NCI-H1436 treated with DMSO at 0.1 percent for 48 hours (cell line): ENCODE measurements around the gene RGS19.

Experiments
- DNase-seq: peaks from one replicate; lab custom pipeline; 2025; lab: John Stamatoyannopoulos, UW

RGS19 gene

DNA sequence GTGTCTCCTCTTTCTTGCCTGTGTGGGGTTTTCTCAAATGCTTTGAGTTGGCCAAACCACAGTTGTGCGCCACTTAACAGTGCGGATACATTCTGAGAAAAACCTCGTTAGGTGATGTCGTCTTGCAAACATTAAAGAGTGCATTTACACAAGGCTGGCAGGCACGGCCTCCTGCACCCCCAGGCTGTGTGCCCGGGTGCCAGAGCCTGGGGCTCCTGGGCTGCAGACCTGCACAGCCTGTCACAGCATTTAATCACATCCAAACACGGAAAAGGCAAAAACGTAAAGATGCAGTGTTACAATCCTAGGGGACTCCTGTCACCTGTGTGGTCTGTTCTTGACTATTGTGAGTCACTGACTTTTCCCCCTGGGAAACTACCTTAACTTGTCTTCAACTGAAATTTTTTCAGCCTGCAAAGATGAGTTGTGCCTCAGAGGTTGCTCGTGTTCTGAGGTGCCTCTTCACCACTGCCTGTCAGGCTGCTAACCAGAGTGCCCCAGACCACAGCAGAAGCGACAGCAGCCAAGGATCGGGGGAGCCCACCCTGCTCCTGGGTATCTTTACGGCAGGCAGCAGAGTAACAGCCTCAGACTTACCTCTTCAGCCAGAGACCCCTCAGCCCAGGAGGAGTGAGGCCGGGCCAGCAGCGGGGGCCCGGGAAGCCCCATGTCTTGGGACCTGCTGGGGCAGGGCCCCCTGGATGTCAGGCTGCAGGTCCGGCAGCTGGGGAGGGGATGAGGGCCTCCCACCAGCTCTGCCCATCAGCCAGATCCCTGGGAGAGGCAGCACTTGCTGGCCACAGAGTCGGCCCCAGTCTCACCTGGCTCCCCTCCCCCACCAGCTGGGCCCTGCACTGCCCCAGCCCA is 44.0 kb downstream of the RGS19 start:
- DNase-seq = no peak

DNA sequence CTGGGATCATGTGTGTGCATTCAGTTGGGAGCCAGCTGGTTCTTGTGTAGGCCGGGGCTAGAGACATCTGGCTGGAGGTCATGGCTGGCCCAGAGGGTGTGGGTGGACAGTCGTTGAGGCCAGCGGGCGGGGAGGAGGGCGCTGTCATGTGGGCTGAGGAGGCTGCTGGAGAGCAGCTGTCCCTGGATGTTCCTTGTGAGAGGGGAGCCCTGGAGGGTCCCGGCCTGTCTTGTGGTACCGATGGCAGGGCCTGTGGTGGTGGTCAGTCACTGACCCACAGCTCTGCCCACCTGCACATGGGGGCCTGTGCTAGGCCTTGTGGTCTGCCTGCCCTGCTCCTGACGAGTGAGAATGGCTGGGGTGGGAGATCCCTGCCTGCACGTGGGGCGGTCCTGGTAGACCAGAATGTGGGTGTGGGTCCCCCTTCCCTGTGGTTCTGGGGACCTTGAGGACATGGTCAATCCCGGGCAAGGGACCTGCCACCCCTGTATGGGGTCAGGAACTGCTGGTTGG is 45.3 kb downstream of the RGS19 start:
- no peak for DNase-seq

DNA sequence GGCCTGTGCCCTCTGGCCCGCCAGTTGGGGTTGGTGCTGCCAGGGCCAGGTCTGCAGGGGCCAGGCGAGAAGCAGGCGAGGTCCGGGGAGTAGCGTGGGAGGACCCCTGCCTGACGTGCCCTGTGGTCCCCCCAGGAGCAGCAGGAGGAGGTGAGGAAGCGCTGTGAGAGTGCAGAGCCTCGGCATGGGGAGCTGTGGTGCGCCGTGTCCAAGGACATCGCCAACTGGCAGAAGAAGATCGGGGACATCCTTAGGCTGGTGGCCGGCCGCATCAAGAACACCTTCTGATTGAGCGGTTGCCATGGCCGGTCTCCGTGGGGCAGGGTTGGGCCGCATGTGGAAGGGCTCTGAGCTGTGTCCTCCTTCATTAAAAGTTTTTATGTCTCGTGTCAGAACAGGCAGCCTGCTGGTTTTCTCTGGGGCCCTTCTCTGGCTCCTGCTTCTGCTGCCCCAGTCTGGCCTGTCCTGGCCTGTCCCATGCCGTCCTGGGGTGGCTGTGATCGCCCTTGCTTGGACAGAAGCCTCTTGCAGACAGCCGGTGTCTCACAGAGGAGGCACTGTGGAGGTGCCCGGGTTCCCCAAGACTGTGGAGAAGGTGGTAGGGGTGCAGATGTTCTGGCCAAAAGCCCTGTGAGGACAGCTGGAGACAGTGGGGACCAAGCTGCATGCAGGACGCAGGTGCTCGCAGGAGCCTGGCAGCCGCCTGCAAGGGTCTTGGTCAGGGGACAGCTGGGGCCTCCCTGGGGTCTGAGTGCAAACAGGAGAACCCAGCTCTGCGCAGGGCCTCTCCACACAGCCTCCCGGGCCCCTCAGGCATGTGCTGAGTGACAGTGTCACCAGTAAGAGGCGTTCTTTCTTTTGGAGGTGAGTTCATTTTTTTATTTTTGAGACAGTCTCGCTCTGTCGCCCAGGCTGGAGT is 46.4 kb downstream of the RGS19 start:
- no peak for DNase-seq

DNA sequence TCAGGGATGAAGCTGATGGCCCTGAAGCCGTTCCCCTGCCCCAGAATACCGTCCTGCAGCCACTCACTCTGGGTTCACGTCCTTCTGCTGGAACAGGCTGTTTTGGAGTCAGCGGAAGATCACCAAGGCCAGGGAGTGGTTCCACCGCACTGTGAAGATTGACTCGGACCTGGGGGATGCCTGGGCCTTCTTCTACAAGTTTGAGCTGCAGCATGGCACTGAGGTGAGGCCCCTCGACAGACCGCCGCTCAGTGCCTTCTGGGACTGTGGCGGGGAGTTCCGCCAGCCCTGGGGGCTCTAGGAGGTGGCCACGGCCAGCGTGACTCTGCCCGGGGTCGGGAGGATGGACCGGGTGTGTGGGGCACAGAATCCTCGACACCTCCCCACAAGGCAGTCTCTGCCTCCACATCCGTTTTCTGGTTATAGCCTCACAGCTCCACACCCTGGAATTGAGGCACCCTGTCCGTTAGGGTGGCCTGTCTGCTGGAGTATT is 47.5 kb downstream of the RGS19 start:
- DNase-seq = no peak

DNA sequence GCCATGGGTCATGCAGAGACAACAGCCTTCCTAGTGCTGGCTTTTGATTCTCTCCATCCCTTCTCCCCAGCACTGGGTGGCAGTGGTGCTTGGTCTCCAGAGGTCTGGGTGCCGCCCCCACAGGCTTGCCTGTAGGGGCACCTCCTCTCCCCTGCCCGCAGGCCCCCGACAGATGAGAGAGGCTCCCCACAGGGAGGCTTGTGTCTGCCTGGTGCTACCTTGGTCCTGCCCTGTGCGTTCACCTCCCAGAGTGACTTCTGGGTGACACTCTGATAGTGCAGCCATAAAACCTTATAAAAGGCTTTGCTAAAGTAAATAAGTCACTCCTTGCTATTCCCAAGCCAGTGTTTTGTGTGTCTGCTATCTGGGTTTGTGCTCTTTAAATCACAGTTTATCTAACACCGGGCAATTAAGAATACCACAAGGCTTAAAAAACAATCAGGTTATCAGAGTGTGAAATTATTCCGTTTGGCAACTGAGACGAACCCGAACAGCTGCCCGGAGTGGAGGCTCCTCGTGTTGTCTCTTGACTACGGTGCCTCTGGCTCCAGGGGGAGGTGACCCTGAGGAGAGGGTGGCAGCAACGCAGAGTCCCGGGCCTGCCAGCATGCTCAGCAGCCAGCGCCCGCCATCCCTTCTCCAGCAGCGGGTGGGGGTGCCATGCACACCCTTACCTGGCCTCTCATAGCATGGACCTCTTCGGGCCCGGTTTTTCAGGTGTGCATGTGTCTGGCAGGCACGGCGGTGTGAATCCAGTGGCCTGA is 48.8 kb downstream of the RGS19 start:
- DNase-seq = no peak

DNA sequence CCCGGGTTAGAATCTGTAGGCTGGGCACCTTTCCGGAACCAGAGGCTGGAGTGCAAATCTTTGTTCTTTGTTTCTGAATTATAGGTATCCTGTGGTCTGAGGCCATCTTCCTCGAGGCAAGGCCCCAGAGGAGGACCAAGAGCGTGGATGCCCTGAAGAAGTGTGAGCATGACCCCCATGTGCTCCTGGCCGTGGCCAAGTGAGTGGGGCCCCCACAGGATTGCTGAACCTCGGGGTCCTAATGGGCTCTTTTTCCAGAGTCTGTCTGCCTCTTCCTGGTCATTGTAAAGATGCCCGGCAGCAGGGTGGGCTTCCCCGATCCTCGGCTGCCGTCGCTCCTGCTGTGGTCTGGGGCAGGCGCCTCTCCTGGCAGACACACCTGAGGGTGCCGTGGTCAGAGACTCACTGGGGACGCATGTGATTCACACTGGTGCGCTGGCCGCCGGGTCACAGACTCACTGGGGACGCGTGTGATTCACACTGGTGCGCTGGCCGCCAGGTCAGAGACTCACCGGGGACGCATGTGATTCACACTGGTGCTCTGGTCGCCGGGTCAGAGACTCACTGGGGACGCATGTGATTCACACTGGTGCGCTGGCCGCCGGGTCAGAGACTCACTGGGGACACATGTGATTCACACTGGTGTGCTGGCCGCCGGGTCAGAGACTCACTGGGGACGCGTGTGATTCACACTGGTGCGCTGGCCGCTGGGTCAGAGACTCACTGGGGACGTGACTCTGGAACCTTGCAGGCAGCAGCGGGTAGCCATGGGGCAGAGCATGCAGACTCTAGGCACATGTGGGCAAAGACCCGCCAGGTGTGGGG is 49.8 kb downstream of the RGS19 start:
- DNase-seq = no peak

DNA sequence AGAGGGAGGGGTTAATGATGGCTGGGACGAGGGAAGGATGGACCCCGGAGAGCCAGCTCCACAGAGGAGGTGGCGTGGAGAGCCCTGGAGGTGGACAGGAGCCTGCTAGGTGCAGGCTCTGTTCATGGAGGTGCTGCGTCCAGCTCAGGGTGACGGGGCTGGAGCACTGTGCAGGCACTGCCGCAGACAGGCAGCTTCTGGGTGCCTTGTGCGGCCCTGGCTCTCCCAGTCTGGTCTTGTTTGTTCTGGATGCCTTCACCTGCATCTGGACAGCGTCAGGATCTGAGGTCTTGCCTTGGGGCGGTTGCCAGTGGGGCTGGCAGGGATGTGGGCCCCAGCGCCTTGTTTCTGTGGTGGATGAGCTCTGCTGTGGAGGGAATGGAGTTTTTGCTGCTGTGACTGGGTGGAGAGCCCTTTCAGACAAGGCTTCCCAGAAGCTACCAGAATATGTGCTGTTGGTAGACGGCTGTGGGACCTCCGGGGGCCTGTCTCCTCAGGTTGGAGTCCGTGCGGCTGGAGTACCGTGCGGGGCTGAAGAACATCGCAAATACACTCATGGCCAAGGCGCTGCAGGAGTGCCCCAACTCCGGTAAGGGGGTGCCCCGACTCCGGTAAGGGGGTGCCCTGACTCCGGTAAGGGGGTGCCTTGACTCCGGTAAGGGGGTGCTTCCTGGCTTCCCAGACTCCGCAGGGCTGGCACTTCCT is 51.2 kb downstream of the RGS19 start:
- DNase-seq = no peak

DNA sequence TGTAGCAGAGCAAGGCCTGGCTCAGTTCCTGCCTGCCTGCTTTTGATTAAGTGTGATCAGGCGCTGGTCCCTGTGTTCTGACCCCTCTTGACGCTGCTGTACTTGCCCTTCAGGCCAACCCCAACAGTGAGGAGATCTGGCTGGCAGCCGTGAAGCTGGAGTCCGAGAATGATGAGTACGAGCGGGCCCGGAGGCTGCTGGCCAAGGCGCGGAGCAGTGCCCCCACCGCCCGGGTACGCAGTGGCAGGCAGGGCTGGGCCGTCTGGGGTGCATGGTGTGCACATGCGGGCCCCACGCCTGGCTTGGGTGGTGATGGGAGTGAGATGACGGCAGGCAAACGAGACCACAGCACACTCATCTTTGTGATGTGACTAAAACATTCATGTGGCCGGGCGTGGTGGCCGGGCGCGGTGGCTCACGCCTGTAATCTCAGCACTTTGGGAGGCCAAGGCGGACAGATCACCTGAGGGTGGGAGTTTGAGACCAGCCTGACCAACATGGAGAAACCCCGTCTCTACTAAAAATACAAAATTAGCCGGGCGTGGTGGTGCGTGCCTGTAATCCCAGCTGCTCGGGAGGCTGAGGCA is 53.4 kb downstream of the RGS19 start:
- no peak for DNase-seq

DNA sequence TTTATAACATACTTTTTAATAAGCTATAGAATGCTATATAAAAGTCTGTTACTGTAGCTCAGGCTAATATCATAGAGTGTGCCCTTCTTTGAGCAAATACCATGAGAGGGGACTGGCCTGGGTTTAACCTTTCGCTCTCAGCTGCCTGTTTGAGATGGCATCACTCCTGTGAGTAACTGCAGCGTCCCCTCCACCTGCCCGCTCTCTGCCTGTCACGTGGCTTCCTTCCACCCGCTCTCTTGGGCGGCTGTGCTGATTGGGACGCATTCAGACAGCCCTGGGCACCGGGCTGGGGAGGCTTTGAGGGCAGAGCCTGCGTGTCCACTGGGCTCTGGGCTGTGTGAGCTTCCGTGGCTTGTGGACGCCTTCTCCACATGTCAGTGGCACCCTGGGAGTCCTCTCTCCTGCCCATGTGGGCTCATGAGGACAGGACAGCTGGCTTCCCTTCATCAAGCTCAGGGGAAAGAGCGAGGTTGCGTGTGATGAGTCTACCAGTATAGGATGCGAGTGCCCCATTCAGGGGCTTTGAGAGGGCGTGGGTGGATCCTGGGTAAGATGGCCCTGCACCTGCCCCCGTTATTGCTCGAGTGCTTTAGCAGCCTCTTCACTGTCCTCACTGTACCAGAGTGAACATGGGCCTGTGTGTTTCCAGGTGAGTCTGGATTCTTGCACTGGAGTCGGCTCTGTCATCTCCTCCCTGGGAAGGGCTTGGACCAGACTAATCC is 54.1 kb downstream of the RGS19 start:
- DNase-seq = no peak

DNA sequence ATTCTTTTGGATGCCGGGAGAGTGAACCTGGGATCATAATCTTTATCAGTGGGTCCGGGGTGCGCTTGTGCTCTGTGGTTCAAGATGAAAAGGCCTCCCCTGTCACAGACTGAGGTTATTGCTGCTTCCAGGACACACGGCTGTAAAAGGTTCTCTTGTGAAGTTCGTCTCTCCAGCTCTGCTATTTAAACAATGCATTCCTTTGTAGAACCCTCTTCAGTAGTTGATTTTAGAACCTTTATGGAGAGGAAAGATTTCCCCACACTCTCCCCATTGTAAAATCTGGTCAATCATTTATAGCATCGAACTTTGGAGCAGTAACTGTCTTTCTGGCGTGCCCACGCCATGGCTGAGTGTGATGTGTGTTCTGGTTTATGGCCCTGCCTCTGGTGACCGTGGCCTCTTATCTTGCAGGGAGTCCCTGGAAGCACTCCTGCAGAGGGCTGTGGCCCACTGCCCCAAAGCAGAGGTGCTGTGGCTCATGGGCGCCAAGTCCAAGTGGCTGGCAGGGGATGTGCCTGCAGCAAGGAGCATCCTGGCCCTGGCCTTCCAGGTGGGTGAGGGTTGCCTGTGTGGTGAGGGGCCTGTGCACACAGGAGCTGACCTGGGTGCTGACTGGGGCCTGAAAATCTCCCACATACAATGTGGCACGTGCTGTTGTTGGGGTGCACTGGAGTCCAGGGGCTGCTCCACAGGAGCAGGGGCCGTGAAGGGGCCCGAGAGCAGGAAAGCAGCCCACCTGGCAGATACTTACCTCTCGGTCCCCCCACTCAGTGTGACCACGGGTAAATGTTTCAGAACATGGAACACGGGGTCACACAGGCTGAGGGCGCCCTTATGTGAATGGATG is 55.0 kb downstream of the RGS19 start:
- no peak for DNase-seq

DNA sequence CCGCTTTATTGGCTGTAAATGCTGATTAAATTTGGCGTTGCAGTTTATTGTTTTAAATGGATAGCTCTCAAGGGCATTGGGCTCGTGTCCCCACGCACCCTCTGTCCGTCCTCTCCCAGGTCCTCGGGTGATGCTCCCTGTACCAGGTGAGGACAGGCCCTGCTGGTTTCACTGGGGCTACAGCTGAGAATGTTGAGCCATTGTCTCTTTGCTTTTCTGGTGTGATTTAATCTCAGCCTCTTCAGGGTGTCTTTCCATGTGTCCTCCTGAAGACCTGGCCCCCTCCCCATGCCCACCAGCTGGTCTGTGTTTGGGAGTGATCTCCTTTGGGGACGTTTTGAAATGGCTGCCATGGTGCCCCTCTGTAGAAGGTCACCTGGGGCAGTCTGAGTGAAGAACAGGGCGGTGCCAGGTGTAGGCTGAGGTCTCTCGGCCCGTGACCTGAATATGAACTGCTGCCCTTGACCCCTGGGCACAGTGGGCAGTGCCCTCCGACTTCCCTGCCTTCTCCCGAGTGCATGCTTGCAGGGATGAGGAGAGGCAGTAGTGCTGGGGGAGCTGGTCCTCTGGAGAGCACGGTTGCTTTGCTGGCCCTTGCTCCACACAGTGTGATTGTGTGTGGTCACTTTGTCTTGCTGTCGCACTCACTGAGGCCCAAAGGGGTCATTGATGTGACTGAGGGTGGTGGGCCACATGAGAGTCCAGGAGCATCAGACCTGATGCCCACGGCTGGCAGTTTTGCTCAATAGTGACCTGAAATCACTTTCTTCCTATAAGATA is 55.8 kb downstream of the RGS19 start:
- no peak for DNase-seq
